ENCODE measurements around the gene KRT40.

Gene KRT40

GRCh38 chr17:41012326-41013120, 28.4 kb upstream of the KRT40 start:
- Histone ChIP-seq H3K4me3 (replicated peaks; ENCODE audit: low read depth, low read length) (no peak overlapping the region), H3K36me3 (ENCODE audit: control insufficient read depth, insufficient read depth, low read length) (no peaks in the 10 kb centered on the region), H3K27me3 (replicated peaks; ENCODE audit: control insufficient read depth, insufficient read depth, low read length) (no peaks in the 10 kb centered on the region)
- no peak for TF ChIP-seq CTCF (IDR thresholded peaks at IDR 0.05; ENCODE audit: insufficient read depth, low read length, poor library complexity, severe bottlenecking)
- no peak for DNase-seq (ENCODE audit: extremely low read depth, insufficient read length)

GRCh38 chr17:41010441-41010840, 26.3 kb upstream of the KRT40 start:
- Histone ChIP-seq H3K27me3 (replicated peaks; ENCODE audit: control insufficient read depth, insufficient read depth, low read length) (no peaks in the 10 kb centered on the region), H3K36me3 (ENCODE audit: control insufficient read depth, insufficient read depth, low read length) (no peaks in the 10 kb centered on the region), H3K4me3 (replicated peaks; ENCODE audit: low read depth, low read length) (no peak overlapping the region)
- DNase-seq (ENCODE audit: extremely low read depth, insufficient read length), result no peak
- no peak for TF ChIP-seq CTCF (IDR thresholded peaks at IDR 0.05; ENCODE audit: insufficient read depth, low read length, poor library complexity, severe bottlenecking)

- Histone ChIP-seq H3K36me3 (ENCODE audit: control insufficient read depth, insufficient read depth, low read length) (no peaks in the 10 kb centered on the region), H3K4me3 (replicated peaks; ENCODE audit: low read depth, low read length) (no peak overlapping the region), H3K27me3 (replicated peaks; ENCODE audit: control insufficient read depth, insufficient read depth, low read length) (no peaks in the 10 kb centered on the region)
- TF ChIP-seq CTCF (IDR thresholded peaks at IDR 0.05; ENCODE audit: insufficient read depth, low read length, poor library complexity, severe bottlenecking), result no peak
- DNase-seq (ENCODE audit: extremely low read depth, insufficient read length), result no peak
These were observed 25.8 kb upstream of the KRT40 start for GRCh38 chr17:41009936-41010335.

- no peak for DNase-seq (ENCODE audit: extremely low read depth, insufficient read length)
- no peak for TF ChIP-seq CTCF (IDR thresholded peaks at IDR 0.05; ENCODE audit: insufficient read depth, low read length, poor library complexity, severe bottlenecking)
- H3K27me3 ChIP-seq (replicated peaks; ENCODE audit: control insufficient read depth, insufficient read depth, low read length), result no peaks in the 10 kb centered on the region; the same call in 1 of the 2 replicates
- H3K36me3 ChIP-seq (ENCODE audit: control insufficient read depth, insufficient read depth, low read length), result no peaks in the 10 kb centered on the region
- no peak overlapping the region for H3K4me3 ChIP-seq (replicated peaks; ENCODE audit: low read depth, low read length)
These were observed 25.2 kb upstream of the KRT40 start for GRCh38 chr17:41009301-41009760.

GRCh38 chr17:41008811-41009210, 24.7 kb upstream of the KRT40 start, which contains the start of gene KRTAP3-1:
Gene KRTAP3-1 (minus strand): TSS chr17:41009128. CDS start chr17:41009074, 54 bp downstream.
- no peak for DNase-seq (ENCODE audit: extremely low read depth, insufficient read length)
- Histone ChIP-seq H3K27me3 (replicated peaks; ENCODE audit: control insufficient read depth, insufficient read depth, low read length) (no peaks in the 10 kb centered on the region; the same call in 1 of the 2 replicates), H3K4me3 (replicated peaks; ENCODE audit: low read depth, low read length) (no peak within 1 kb of the TSS), H3K36me3 (ENCODE audit: control insufficient read depth, insufficient read depth, low read length) (no peaks in the 10 kb centered on the region)
- no peak for TF ChIP-seq CTCF (IDR thresholded peaks at IDR 0.05; ENCODE audit: insufficient read depth, low read length, poor library complexity, severe bottlenecking)
